K562 (cell line): ENCODE results near the gene SPAG9. TPM values are rescaled to one million over a fixed set of nuclear protein-coding genes. Genes with fewer than 3 reads are reported as not detected.

Experiments
- ATAC-seq: fragments of 200-7000 bp; cut with Tn5 transposase; 3 replicates; pipeline ENCODE4 v1.9.1; 2020; ENCODE audit warnings: moderate library complexity
- BruUV-seq: library from RNA; stranded (reverse); fragments of 400-500 nt; replicated peaks from 2 replicates; lab custom pipeline; 2021; lab: Mats Ljungman, UMichigan
- CTCF ChIA-PET: fragments of 300-600 bp; formaldehyde crosslinking; extraction: SDS; loops from one replicate; lab custom pipeline; 2021; ENCODE audit warnings: low intra/inter-chr PET ratio; lab: Yijun Ruan, JAX
- POLR2A ChIA-PET: fragments of 300-600, 350-650 bp; sonication (Branson Sonifier 250); formaldehyde crosslinking; extraction: SDS; loops from one replicate; lab custom pipeline; 2021; ENCODE audit warnings: antibody characterized with exemption, inconsistent platforms; lab: Yijun Ruan, JAX
- DNase-seq, 4 experiments: peaks; one replicate each; pipeline versions ENCODE4 v3.0.0 to v3.0.0-alpha.2; 2011 to 2018; ENCODE audit warnings: low spot score in 3 of 4, mixed read lengths in 3 of 4; ENCODE audit errors: extremely low read depth in 1 of 4
- FAIRE-seq: peaks from 2 replicates; lab custom pipeline; 2011; peaks lifted over from hg19 to GRCh38; lab: Jason Lieb, UNC
- H2AFZ ChIP-seq: 2 replicates; pipeline ENCODE4 v1.6.0; 2011; ENCODE audit warnings: low read depth, low read length, control low read depth, inconsistent platforms
- H3K27ac ChIP-seq: fragments of 200-600 bp; 3 replicates; pipeline ENCODE4 v1.8.0; 2011; ENCODE audit warnings: low read depth, mild to moderate bottlenecking, control low read depth, inconsistent platforms, low read length, moderate library complexity, mixed read lengths; ENCODE audit errors: extremely low read depth
- H3K27me3 ChIP-seq, 2 experiments: fragments of 300-600 bp in 1 of 2; 2 replicates in 1 of 2; 3 replicates in 1 of 2; pipeline versions ENCODE4 v1.6.0 to v1.8.0; 2011; ENCODE audit warnings: inconsistent platforms in 2 of 2, low read length in 2 of 2, mild to moderate bottlenecking in 1 of 2, mixed read lengths in 1 of 2, moderate library complexity in 1 of 2; ENCODE audit not compliant: control insufficient read depth in 2 of 2, insufficient read depth in 2 of 2
- H3K36me3 ChIP-seq: fragments of 300-600 bp; 3 replicates; pipeline ENCODE4 v1.8.0; 2011; ENCODE audit warnings: mild to moderate bottlenecking, low read length, inconsistent platforms; ENCODE audit not compliant: control insufficient read depth, insufficient read depth
- H3K4me1 ChIP-seq, 2 experiments: fragments of 200-600 bp in 1 of 2; replicated peaks in 1 of 2; 2 replicates in 1 of 2; 3 replicates in 1 of 2; pipeline versions ENCODE4 v1.5.1 to v1.8.0; 2011; ENCODE audit warnings: inconsistent platforms in 2 of 2, low read length in 2 of 2, mild to moderate bottlenecking in 1 of 2, mixed read lengths in 1 of 2, moderate library complexity in 1 of 2; ENCODE audit not compliant: control insufficient read depth in 2 of 2, insufficient read depth in 2 of 2
- H3K4me2 ChIP-seq: 2 replicates; pipeline ENCODE4 v1.6.1; 2011; ENCODE audit warnings: low read length, control low read depth, inconsistent platforms, mixed read lengths; ENCODE audit not compliant: insufficient read depth
- H3K4me3 ChIP-seq: fragments of 200-600 bp; sonication (generic), shearing (Covaris generic); 2 replicates; pipeline ENCODE4 v1.5.1; 2016; ENCODE audit warnings: control low read depth, inconsistent platforms
- H3K79me2 ChIP-seq: fragments of 200-600 bp; 3 replicates; pipeline ENCODE4 v1.8.0; 2011; ENCODE audit warnings: low read length, inconsistent platforms; ENCODE audit not compliant: control insufficient read depth, insufficient read depth
- H3K9ac ChIP-seq, 2 experiments: 2 replicates each; pipeline versions ENCODE4 v1.6.0 to v1.6.1; 2011; ENCODE audit warnings: low read depth in 2 of 2, low read length in 2 of 2, control low read depth in 1 of 2, inconsistent platforms in 1 of 2, mild to moderate bottlenecking in 1 of 2, mixed read lengths in 1 of 2; ENCODE audit not compliant: insufficient read depth in 1 of 2
- H3K9me1 ChIP-seq: one replicate; pipeline ENCODE4 v1.6.0; 2011; ENCODE audit warnings: inconsistent platforms, mild to moderate bottlenecking, low read length, moderate library complexity; ENCODE audit not compliant: control insufficient read depth, insufficient read depth
- H3K9me3 ChIP-seq: replicated peaks from 2 replicates; pipeline ENCODE4 v1.5.1; 2011; ENCODE audit warnings: low read depth, low read length, inconsistent platforms; ENCODE audit not compliant: control insufficient read depth, insufficient read depth
- H4K20me1 ChIP-seq: replicated peaks from 2 replicates; pipeline ENCODE4 v1.6.1; 2011; ENCODE audit warnings: low read length, inconsistent platforms, mixed read lengths; ENCODE audit not compliant: control insufficient read depth, insufficient read depth
- CBX3 ChIP-seq, 2 experiments: IDR thresholded peaks; 1 replicate in 1 of 2; 2 replicates in 1 of 2; pipeline ENCODE4 v1.6.1; 2012; ENCODE audit warnings: inconsistent platforms in 2 of 2, low read length in 2 of 2, borderline replicate concordance in 1 of 2, control low read depth in 1 of 2
- CCAR2 ChIP-seq: fragments of 200-400 bp; formaldehyde crosslinking; IDR thresholded peaks from 2 replicates; pipeline ENCODE4 v1.6.1; 2017; ENCODE audit warnings: mild to moderate bottlenecking, low read depth, low read length
- ZNF696 ChIP-seq: fragments of 250-450 bp; sonication (Bioruptor Pico); conservative IDR thresholded peaks from 2 replicates; pipeline ENCODE4 v1.4.0; 2020; ENCODE audit warnings: mild to moderate bottlenecking, moderate library complexity
- WGBS: fragments of 100-300 bp; shearing (Covaris generic); methylation state at CpG from one replicate; pipeline ENCODE4 v1.1.6; 2016; ENCODE audit warnings: low coverage, mixed read lengths; ENCODE audit not compliant: insufficient coverage; ENCODE audit errors: missing lambda C conversion rate; 5-methylcytosine and 5-hydroxymethylcytosine counted together
- in situ Hi-C: fragments of 300-500 bp; cut with MboI; formaldehyde crosslinking; loops from 4 replicates; pipeline ENCODE4 v1.15.0; 2018; ENCODE audit warnings: inconsistent platforms, mixed read lengths
- intact Hi-C: fragments of 100-400 bp; cut with micrococcal nuclease; formaldehyde crosslinking; loops from 2 replicates; pipeline ENCODE4 v1.14.2; 2022
- polyA plus RNA-seq, 8 experiments: library from polyadenylated mRNA; depleted of rRNA in 4 of 8; stranded (reverse) in 5 of 8; unstranded in 3 of 8; fragments of >200 nt; fragmentation: Nextera tagmentation in 2 of 8; fragmentation: Illumina TruSeq in 1 of 8; extraction: Ambion mirVana in 2 of 8; extraction: Trizol in 1 of 8; gene quantifications; 2 replicates each; pipeline versions ENCODE4 v1.2.1 to v1.2.3, GENCODE V29; 2011 to 2014; ENCODE audit warnings: inconsistent platforms in 1 of 8, missing spikeins in 1 of 8
- total RNA-seq, 7 experiments: library from RNA; depleted of rRNA in 6 of 7; stranded (reverse); fragments of >200 nt in 6 of 7; fragmentation: Illumina TruSeq in 2 of 7; extraction: Trizol in 2 of 7; gene quantifications; 2 replicates each; pipeline versions ENCODE4 v1.2.1 to v1.2.3, GENCODE V29; 2011 to 2021; ENCODE audit warnings: low replicate concordance in 1 of 7
- TF ChIP-seq, protein P1 (sequence below): fragments of 250-450 bp; sonication (Bioruptor Pico); IDR thresholded peaks from 2 replicates; pipeline ENCODE4 v1.8.0; 2022; ENCODE audit warnings: moderate library complexity, mild to moderate bottlenecking, inconsistent platforms

SPAG9 gene
- total and polyA plus RNA-seq, 9 of the 15 experiments (the other 6 are each of a cell fraction or from before 2014, with no cell fraction given), result 12.2 to 99.2 (median 58.2) TPM

DNA sequence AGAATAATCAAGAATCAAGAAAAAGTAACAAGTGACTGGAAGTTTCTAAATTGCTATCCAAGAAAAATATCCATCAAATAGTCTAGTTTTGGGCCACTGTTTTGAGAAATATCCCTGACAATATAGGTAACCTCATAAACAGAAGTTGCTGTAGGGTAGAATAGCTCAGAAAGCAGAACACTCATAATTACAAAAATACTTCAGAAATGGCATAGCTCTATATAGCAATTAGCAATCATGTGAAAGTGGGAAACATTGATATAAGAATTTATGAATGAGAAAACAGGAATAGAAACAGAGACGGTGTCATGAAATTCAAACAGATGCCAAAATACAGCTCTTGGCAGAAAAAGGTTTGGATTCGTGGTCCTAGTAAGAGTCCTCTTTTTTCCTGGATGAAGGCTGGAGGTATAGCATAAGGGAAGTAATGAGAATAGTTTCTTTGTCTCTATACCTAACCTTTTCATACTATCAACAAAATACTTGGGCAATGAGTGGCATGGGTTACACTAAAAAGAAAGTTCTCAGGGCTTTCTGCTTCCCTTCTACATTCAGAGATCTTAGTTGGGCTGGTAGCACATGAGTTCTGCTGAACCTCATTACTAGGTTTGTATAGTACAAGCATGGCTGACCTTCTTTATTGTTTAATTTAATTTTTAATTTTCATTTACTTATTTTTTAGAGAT is 33.5 kb downstream of the SPAG9 start:
- TF ChIP-seq ZNF696 (CRISPR knock-in tag) (no peak), CBX3 (IDR thresholded peaks at IDR 0.05; ENCODE audit: borderline replicate concordance in 1 of 2, low read length in 2 of 2) (no peak), CCAR2 (no peak)
- TF ChIP-seq, protein P1, sequence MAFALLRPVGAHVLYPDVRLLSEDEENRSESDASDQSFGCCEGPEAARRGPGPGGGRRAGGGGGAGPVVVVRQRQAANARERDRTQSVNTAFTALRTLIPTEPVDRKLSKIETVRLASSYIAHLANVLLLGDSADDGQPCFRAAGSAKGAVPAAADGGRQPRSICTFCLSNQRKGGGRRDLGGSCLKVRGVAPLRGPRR, result no peak
- no peaks in the 10 kb centered on the region for H3K9me1 ChIP-seq
- FAIRE-seq, result no peak

More for the DNA sequence above, 33.5 kb downstream of the SPAG9 start:
- WGBS, result 84% methylated on average over 2 of the region's 2 CpGs
- Histone ChIP-seq H3K4me3 (no peak overlapping the region), H4K20me1 (no peaks in the 10 kb centered on the region; the same call in 1 of the 2 replicates), H3K9me3 (no peaks in the 10 kb centered on the region), H2AFZ (no peak overlapping the region), H3K4me2 (no peak overlapping the region), H3K36me3 (peaks cover 5% of the 10 kb centered on the region; the same call in 2 of the 3 replicates), H3K4me1 (no peaks in the 10 kb centered on the region), H3K27me3 (no peaks in the 10 kb centered on the region), H3K27ac (no peak overlapping the region), H3K79me2 (peaks cover 76% of the 10 kb centered on the region), H3K9ac (no peak overlapping the region)
- in situ Hi-C loops (no loop called here), intact Hi-C loops (no loop called here)
- CTCF ChIA-PET, result no interaction called here
- POLR2A ChIA-PET, result interaction anchor here (0.9 to 1.3 kb wide), 3 partner anchors 10 to 41 kb away, joined by 3 to 5 read pairs (median 3); no protein-coding TSS in a partner anchor
- DNase-seq (no peak), ATAC-seq (no peak)
- BruUV-seq, result no TSS peak
